Erythroblast (primary cell): Measurements from ENCODE around the gene GNG3.

Experiments used
- GATA1 ChIP-seq: IDR thresholded peaks from 2 replicates; pipeline ENCODE4 v1.6.1; 2011; ENCODE audit warnings: low read depth, mild to moderate bottlenecking, control low read depth, low read length, moderate library complexity
- POLR2A ChIP-seq: IDR thresholded peaks from 2 replicates; pipeline ENCODE4 v1.6.1; 2011; ENCODE audit warnings: mild to moderate bottlenecking, low read length

DNA sequence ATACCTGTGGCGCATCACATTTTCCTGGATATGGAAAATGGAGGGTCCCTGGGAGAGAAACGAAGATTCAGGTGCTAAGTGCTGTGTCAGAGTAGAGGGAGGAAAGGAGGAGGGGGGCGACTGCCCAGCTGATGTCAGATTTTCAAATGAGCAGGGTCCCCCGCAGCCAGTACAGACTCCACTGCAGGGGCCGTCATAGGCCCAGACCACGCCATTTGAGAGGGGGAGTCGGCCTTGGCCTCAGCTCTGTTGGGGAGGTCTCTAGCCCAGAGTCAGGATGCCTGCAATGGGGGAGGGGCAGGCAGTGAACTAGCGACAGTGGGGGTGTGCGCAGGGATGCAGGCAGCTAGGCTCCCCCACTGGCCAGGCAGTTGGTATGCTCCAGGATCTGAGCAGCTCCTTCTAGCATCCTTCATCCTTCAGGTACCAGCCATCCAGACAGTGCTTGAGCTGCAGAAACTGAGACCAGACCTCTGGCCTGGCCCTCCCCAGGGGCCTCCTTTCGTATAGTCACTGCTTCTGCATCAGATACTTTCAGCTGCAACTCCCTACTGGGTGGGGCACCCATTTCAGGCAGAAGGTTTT lies at the start of gene GNG3, which contains the start of gene BSCL2:
- no peak for TF ChIP-seq POLR2A
- no peak for TF ChIP-seq GATA1
